ENCODE results near the gene SEC63.

DNA sequence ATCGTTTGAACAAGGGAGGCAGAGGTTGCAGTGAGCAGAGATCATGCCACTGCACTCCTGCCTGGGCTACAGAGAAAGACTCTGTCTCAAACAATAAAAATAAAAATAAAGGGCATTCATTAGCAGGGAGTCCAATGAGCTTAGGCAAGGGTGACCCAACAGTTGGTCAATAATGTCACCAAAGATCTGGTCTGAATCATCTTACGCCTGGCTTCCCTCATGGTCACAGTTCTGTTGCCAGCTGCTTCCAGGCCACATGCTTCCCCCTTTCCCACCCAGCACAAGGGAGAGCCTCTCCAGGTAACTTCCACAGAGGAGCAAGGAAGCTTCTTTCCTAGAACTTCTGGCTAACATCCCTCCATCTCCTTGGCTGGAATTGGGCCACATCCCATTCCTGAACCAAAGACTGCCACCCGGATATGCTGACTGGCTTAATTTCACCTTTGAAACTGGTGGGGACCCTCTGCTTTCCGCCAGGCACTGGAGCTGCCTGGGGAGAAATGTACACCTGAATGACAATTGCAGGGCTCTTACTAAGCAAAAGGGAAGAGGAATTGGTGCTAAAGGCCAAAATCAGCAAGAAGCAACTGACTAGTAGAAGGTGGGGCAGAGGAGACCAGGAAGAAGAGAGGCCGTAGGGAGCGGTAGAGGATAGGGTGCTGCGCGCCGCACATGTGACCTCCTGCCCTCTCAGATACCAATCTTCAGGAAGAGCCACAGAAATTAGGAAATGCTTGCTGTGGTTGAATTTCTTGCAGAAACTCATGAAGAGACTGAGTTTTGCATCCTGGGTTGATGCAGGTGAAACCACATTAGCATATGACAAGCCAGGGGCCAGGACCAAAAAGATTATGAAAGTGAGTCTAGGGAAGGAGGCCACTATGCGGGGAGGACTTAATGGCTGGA, 125.6 kb downstream of the SEC63 start:
- TF ChIP-seq CTCF (IDR thresholded peaks at IDR 0.05; ENCODE audit: low read length) (no peak), EZH2 (IDR thresholded peaks at IDR 0.05; ENCODE audit: borderline replicate concordance, low read length) (no peak)

Data from OCI-LY1 (cell line).